Karpas-422 (cell line): ENCODE data around the gene TUBB. TPM values are rescaled to one million over a fixed set of nuclear protein-coding genes. Genes with fewer than 3 reads are reported as not detected.

Experiments used
- DNase-seq: peaks from one replicate; pipeline ENCODE4 v3.0.0-alpha.2; 2015
- H2AFZ ChIP-seq: fragments of 200-600 bp; sonication (generic); 2 replicates; pipeline ENCODE4 v1.6.1; 2014; ENCODE audit warnings: antibody characterized with exemption, low read length, mixed read lengths
- H3K27ac ChIP-seq: fragments of 200-600 bp; sonication (generic); 2 replicates; pipeline ENCODE4 v1.5.1; 2014; ENCODE audit warnings: mild to moderate bottlenecking, low read length, moderate library complexity
- H3K27me3 ChIP-seq: fragments of 200-600 bp; sonication (generic); 2 replicates; pipeline ENCODE4 v1.6.1; 2014; ENCODE audit warnings: low read length, mixed read lengths
- H3K36me3 ChIP-seq: fragments of 200-600 bp; sonication (generic); 2 replicates; pipeline ENCODE4 v1.6.1; 2014; ENCODE audit warnings: low read length, mixed read lengths; ENCODE audit not compliant: insufficient read depth
- H3K4me1 ChIP-seq: fragments of 200-600 bp; sonication (generic); 2 replicates; pipeline ENCODE4 v1.6.1; 2014; ENCODE audit warnings: mild to moderate bottlenecking, low read length, mixed read lengths
- H3K4me2 ChIP-seq: fragments of 200-600 bp; sonication (generic); 2 replicates; pipeline ENCODE4 v1.6.1; 2014; ENCODE audit warnings: low read length, low read depth, mild to moderate bottlenecking; ENCODE audit not compliant: poor library complexity, severe bottlenecking
- H3K4me3 ChIP-seq: fragments of 200-600 bp; sonication (generic); 2 replicates; pipeline ENCODE4 v1.5.1; 2014; ENCODE audit warnings: mild to moderate bottlenecking, antibody characterized with exemption, low read length, mixed read lengths
- H3K79me2 ChIP-seq: fragments of 200-600 bp; sonication (generic); 2 replicates; pipeline ENCODE4 v1.6.1; 2014; ENCODE audit warnings: mild to moderate bottlenecking, low read length, mixed read lengths
- H3K9ac ChIP-seq: fragments of 200-600 bp; sonication (generic); 2 replicates; pipeline ENCODE4 v1.6.0; 2014; ENCODE audit warnings: low read length
- H3K9me2 ChIP-seq: fragments of 200-600 bp; sonication (generic), shearing (Covaris generic); replicated peaks from 2 replicates; pipeline ENCODE4 v1.6.0; 2014; ENCODE audit warnings: mild to moderate bottlenecking, low read length, moderate library complexity; ENCODE audit not compliant: insufficient read depth
- H3K9me3 ChIP-seq: fragments of 300-700, 200-600 bp; sonication (generic); 2 replicates; pipeline ENCODE4 v1.6.1; 2014; ENCODE audit warnings: low read length, mixed read lengths
- H4K20me1 ChIP-seq: fragments of 200-600 bp; sonication (generic); 2 replicates; pipeline ENCODE4 v1.6.1; 2014; ENCODE audit warnings: mild to moderate bottlenecking, antibody characterized with exemption, low read length, low read depth; ENCODE audit not compliant: insufficient read depth
- total RNA-seq: library from RNA; depleted of rRNA; stranded (reverse); fragments of >200 nt; shearing (Covaris generic); gene quantifications from 2 replicates; pipeline ENCODE4 v1.2.3, GENCODE V29; 2014; ENCODE audit warnings: low replicate concordance; rRNA removed

TUBB gene
- total RNA-seq, result 403 and 427 TPM in 2 replicates

DNA sequence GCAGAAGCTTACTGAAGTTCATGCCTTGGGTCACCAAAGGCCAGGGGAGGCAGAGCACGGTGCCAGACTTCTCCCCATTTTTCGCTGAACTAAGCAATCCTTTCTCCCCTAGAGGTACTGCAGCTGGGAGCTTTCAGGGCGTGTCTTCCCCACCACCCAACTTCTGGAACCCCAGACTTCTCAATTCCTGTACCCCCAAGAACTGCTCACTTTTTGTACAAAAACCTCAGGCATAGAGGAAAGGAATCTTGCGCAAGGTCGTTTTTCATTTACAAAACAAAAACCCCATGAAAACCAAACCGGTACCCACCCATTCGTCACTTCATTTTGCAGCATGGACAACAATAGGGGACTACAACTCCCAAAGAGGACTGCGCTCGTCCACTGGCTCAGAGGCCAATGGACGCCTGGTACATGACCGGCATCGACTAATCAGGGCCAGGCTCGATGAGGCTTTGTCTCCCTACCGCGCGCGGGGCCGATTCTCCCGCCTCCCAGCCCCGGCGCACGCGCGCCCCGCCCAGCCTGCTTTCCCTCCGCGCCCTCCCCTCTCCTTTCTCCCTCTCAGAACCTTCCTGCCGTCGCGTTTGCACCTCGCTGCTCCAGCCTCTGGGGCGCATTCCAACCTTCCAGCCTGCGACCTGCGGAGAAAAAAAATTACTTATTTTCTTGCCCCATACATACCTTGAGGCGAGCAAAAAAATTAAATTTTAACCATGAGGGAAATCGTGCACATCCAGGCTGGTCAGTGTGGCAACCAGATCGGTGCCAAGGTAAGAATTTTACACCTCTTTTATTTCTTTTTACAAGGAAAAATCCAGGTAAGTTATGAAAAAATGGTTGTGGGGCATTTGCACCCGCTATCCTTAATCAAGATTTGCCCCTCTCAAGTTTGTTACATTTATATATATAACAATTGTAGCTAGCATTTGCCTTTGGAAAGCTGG is at the start of gene TUBB:
TUBB (plus strand) TSS at position 562 of the 947 bp plus-strand sequence; CDS start at position 717, 155 bp downstream.
- Histone ChIP-seq H2AFZ (no peak within 1 kb of the TSS), H4K20me1 (peaks cover 27% of the 10 kb centered on the region), H3K4me1 (peaks cover 43% of the 10 kb centered on the region)

DNA sequence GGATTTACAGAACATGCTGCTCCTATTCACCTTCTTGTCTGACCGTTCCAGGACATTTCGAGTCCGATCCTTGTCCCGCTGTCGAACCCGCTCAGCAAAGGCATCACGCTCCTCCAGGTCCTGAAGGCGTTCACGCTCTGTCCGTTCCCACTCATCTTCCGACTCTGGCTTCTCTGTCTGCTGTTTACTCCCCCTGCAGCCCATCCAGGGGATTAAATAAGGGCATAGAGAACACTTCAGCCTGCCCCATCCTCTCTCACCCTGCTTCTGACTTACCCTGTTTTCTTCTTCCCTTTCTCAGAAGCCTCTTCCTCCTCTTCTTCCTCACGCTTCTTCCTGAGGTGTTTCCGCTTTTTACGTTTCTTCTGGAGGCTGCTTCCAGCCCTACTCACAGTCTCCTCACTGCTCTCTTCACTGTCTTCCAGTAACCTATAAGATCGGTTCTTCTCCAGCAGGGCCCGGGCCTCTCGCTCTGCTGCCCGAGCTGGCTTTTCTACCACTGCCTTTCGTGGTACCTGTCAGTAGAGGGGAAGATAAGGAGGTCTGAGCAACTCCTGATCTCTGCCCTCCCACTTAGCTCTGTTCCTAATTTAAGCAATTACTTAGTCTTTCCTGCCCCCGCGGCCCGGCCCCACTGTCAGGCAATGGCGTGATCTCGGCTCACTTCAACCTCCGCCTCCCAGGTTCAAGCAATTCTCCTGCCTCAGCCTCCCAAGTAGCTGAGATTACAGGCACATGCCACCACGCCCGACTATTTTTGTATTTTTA is 49.2 kb upstream of the TUBB start:
- H4K20me1 ChIP-seq, result peaks cover 5% of the 10 kb centered on the region; the same call in 1 of the 2 replicates
- no peak for DNase-seq
- H3K4me2 ChIP-seq, result peak overlapping the region; percentile 81
- H3K36me3 ChIP-seq, result peaks cover 7% of the 10 kb centered on the region; the same call in 1 of the 2 replicates
- no peak overlapping the region for H2AFZ ChIP-seq
- H3K9ac ChIP-seq, result 0 out of 2 replicates have a peak overlapping the region, but pooled peaks have one; percentile 94
- H3K9me3 ChIP-seq, result no peaks in the 10 kb centered on the region
- H3K27ac ChIP-seq, result no peak overlapping the region
- no peaks in the 10 kb centered on the region for H3K9me2 ChIP-seq
- H3K79me2 ChIP-seq, result peaks cover 24% of the 10 kb centered on the region
- H3K27me3 ChIP-seq, result no peaks in the 10 kb centered on the region
- H3K4me1 ChIP-seq, result peaks cover 16% of the 10 kb centered on the region
- H3K4me3 ChIP-seq, result no peak overlapping the region

More for the DNA sequence above, at the start of gene TUBB:
- Histone ChIP-seq H3K27me3 (no peaks in the 10 kb centered on the region), H3K4me3 (peak within 1 kb of the TSS; percentile 98), H3K9me2 (no peaks in the 10 kb centered on the region), H3K9ac (peak within 1 kb of the TSS; percentile 96), H3K9me3 (no peaks in the 10 kb centered on the region), H3K79me2 (peaks cover 60% of the 10 kb centered on the region), H3K36me3 (peaks cover 28% of the 10 kb centered on the region), H3K27ac (peak within 1 kb of the TSS; percentile 99), H3K4me2 (peak within 1 kb of the TSS; percentile 95)
- DNase-seq, result peak; percentile 98

DNA sequence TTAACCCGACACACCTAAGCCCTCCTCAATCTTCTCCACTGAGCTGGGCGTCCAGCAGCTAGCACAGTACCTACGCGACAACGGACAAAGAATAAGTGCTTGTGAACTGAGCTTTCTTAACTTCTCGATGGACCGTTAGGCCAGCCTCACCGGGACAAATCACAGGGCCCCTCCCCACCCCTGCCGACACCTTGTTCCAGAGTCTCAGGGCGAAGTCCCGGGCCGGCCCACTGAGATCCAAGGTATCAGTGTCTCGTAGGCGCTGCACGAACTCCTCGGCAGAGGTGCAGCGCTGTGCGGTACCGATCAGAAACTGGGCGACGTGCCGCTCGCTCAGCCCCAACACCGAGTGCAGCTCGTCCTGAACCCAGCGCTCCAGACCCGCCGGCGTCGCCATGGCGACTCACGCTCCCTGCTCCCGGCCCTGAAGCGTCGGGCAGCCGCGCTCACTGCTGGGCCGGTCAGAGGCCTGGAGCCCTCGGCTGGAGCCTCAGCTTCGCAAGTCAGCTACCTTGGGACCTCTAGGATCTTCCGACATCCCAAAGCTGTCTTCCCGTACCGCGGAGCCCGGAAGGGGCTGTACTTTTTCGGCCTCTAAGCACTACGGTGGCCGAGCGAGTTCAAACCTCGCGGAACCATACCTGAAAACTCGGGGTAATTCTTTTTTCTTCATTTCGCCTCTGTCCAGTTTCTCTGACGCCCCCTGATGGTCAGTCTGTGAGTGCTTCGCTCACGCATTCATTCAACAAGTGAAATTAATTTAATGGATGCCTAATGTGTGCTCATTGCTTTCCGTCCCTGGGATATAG is 47.5 kb upstream of the TUBB start, which contains the start of gene DHX16:
DHX16 (minus strand) TSS at position 562 of the 809 bp plus-strand sequence; CDS start at position 397, 165 bp downstream.
- DNase-seq, result peak; percentile 98
- Histone ChIP-seq H3K4me3 (peak within 1 kb of the TSS; percentile 99), H3K9me3 (no peaks in the 10 kb centered on the region), H3K9me2 (no peaks in the 10 kb centered on the region), H3K27ac (peak within 1 kb of the TSS; percentile 24), H3K27me3 (no peaks in the 10 kb centered on the region), H4K20me1 (peaks cover 5% of the 10 kb centered on the region; the same call in 1 of the 2 replicates), H3K4me2 (peak within 1 kb of the TSS; percentile 81), H3K4me1 (peaks cover 16% of the 10 kb centered on the region), H3K79me2 (peaks cover 24% of the 10 kb centered on the region), H3K9ac (peak within 1 kb of the TSS; percentile 94), H2AFZ (peak within 1 kb of the TSS; percentile 77), H3K36me3 (peaks cover 17% of the 10 kb centered on the region)

DNA sequence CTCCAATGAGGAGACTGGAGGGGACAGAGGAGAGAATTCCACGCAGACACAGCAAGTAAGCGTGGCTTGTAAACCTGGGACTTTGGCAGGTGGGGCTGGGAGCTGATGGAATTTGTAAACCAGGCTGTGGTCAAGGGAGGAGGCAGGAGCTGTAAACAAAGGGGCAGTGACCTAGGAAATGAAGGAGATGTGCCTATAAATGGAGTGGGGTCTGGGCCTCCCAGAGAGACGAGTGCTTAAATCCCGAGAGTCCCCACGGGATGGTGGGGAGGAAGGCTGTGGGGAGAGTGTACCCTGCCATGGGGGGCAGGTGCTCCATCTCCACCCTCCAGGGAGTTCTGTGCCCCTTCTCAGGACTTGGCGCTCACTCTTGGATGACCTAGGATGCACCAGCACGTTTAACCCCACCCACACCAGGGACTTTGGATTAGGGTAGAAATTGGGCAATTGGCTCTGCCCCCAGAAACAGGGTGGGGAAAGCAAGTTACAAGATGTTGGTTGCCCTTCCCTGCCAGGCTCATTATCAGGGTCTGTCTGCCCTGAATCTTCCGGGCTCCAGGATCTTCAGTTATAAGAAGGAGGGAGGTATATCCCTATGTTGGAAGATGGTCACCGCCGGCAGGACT is 43.4 kb upstream of the TUBB start:
- H3K27me3 ChIP-seq, result no peaks in the 10 kb centered on the region
- H3K9ac ChIP-seq, result no peak overlapping the region
- H3K4me2 ChIP-seq, result no peak overlapping the region
- peaks cover 5% of the 10 kb centered on the region; the same call in 1 of the 2 replicates for H4K20me1 ChIP-seq
- H3K79me2 ChIP-seq, result peaks cover 35% of the 10 kb centered on the region
- no peak overlapping the region for H3K4me3 ChIP-seq
- H3K9me3 ChIP-seq, result no peaks in the 10 kb centered on the region
- no peak overlapping the region for H3K27ac ChIP-seq
- H2AFZ ChIP-seq, result no peak overlapping the region
- H3K36me3 ChIP-seq, result peaks cover 21% of the 10 kb centered on the region
- DNase-seq, result no peak
- peaks cover 39% of the 10 kb centered on the region for H3K4me1 ChIP-seq
- H3K9me2 ChIP-seq, result no peaks in the 10 kb centered on the region

DNA sequence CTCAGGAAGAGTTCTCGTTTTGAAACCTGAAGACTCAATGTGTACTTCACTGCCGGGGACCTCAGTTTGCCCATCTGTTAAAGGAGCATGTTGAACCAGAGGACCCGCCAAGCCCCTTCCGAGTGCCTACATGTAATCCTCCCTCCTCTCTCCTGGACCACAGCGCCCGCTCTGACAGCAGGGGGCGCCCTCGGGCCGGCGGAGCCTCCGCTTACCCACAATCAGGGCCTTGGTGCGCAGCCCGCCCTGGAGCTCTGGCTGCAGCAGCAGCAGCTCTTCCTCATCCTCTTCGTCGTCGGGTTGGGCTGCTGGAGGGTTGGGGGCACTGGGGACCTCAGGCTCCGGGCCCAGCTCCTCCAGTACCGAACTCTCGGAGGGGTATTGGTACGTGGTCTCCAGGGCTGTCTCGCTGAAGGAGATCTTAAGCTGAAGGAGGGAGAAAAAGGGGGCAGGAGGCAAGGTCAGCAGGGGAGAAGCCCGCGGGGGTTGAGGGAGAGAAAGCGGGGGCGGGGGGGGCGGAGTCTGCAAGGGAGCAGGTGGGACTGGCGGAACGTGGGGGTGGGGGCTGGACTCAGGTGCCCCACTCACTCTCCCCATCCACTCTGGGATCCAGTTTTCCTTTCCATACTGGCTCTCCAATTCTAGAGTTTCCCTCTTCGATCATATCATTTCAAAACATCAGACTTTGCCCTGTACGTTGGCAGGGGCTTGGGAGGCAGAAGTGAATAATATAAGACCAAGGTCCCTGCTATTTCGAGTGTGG is 41.0 kb upstream of the TUBB start:
- H3K4me3 ChIP-seq, result peak overlapping the region; percentile 80
- H3K4me1 ChIP-seq, result peaks cover 47% of the 10 kb centered on the region
- peak overlapping the region; percentile 79 for H3K27ac ChIP-seq
- peaks cover 26% of the 10 kb centered on the region for H3K36me3 ChIP-seq
- H3K9ac ChIP-seq, result peak overlapping the region; percentile 64
- H4K20me1 ChIP-seq, result peaks cover 6% of the 10 kb centered on the region; the same call in 1 of the 2 replicates
- H3K9me3 ChIP-seq, result no peaks in the 10 kb centered on the region
- peak; percentile 95 for DNase-seq
- H2AFZ ChIP-seq, result no peak overlapping the region
- H3K4me2 ChIP-seq, result peak overlapping the region; percentile 97
- H3K9me2 ChIP-seq, result no peaks in the 10 kb centered on the region
- no peaks in the 10 kb centered on the region for H3K27me3 ChIP-seq
- H3K79me2 ChIP-seq, result peaks cover 48% of the 10 kb centered on the region

GRCh38 chr6:30679765-30680535 is 40.2 kb upstream of the TUBB start:
- Histone ChIP-seq H3K9me2 (no peaks in the 10 kb centered on the region), H3K79me2 (peaks cover 55% of the 10 kb centered on the region), H3K9me3 (no peaks in the 10 kb centered on the region), H4K20me1 (peaks cover 8% of the 10 kb centered on the region; the same call in 1 of the 2 replicates), H3K27ac (peak overlapping the region; percentile 79), H3K4me3 (peak overlapping the region; percentile 80), H3K27me3 (no peaks in the 10 kb centered on the region), H3K36me3 (peaks cover 26% of the 10 kb centered on the region), H2AFZ (no peak overlapping the region), H3K4me2 (peak overlapping the region; percentile 97), H3K4me1 (peaks cover 47% of the 10 kb centered on the region), H3K9ac (peak overlapping the region; percentile 64)
- DNase-seq, result no peak
